Esophagus squamous epithelium (tissue), 4 donors: ENCODE measurements around the gene FNDC3B.

Experiments used
- CTCF ChIP-seq, 6 experiments: fragments of 450-650 bp in 4 of 6; fragments of 200-600 bp in 2 of 6; sonication (generic) in 2 of 6; IDR thresholded peaks; one replicate each; pipeline ENCODE4 v1.5.1; 2016 to 2019; ENCODE audit warnings: antibody characterized with exemption in 6 of 6, mild to moderate bottlenecking in 4 of 6, moderate library complexity in 4 of 6
- POLR2A ChIP-seq, 4 donors: fragments of 450-650 bp; IDR thresholded peaks; one replicate each; pipeline ENCODE4 v1.6.1; 2017; ENCODE audit warnings: antibody characterized with exemption in 4 of 4, mild to moderate bottlenecking in 4 of 4, moderate library complexity in 3 of 4

GRCh38 chr3:172379372-172379771 is 340.0 kb downstream of the FNDC3B start:
- TF ChIP-seq POLR2A (IDR thresholded peaks at IDR 0.05): no peak
- no peak for TF ChIP-seq CTCF (IDR thresholded peaks at IDR 0.05)
